ENCODE results near the gene S100A1. TPM values are rescaled to one million over a fixed set of nuclear protein-coding genes. Genes with fewer than 3 reads are reported as not detected.

The S100A1 gene
- total RNA-seq, 1 experiment from 2014 or later = not detected

DNA sequence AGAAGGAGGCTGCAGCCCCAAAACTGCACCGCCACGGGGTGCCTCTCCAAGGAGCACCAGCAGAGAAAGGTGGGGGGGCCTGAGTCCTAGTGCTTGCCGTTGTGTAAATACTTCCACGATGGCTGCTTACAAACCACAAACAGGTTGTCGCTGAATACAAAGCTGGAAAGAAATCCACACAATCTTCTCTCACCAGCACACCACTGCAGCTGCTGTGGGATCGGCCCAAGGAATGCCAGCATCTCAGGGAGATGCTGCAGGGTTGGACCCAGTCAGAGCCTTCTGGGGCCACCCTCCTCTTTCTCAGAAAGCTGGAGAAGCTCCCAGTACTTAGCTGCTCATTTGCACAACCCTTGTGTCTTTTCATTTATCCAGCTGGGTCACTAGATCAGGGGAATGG is 9.1 kb upstream of the S100A1 start:
- ChIA-PET CTCF (interaction anchor here (0.7 kb wide), 1 partner anchor 86 kb away, joined by 4 read pairs; no protein-coding TSS in a partner anchor), POLR2A (ENCODE audit: low non-redundant PET) (interaction anchor here (0.7 to 1.3 kb wide), 2 partner anchors 14 to 15 kb away, joined by 3 to 7 read pairs; partner anchors contain the start of gene CHTOP)
- Histone ChIP-seq H3K9me3 (ENCODE audit: low read depth, low read length, poor library complexity, severe bottlenecking) (no peaks in the 10 kb centered on the region), H3K36me3 (ENCODE audit: insufficient read depth, low read length, poor library complexity, severe bottlenecking) (no peaks in the 10 kb centered on the region), H3K27ac (ENCODE audit: low read depth, low read length, poor library complexity, severe bottlenecking) (no peak overlapping the region), H3K4me3 (ENCODE audit: low read depth, low read length, poor library complexity, severe bottlenecking) (no peak overlapping the region), H3K27me3 (replicated peaks; ENCODE audit: insufficient read depth, low read depth, low read length, poor library complexity) (no peaks in the 10 kb centered on the region), H3K4me1 (ENCODE audit: insufficient read depth, low read length, poor library complexity, severe bottlenecking) (no peaks in the 10 kb centered on the region)
- TF ChIP-seq EZH2 (IDR thresholded peaks at IDR 0.05; ENCODE audit: borderline replicate concordance, low read depth, low read length, poor library complexity, severe bottlenecking) = no peak
- TF ChIP-seq CTCF (conservative IDR thresholded peaks at IDR 0.05; ENCODE audit: low read depth, low read length) = no peak
- no TSS peak for BruUV-seq (replicated peaks)
- intact Hi-C loops (cut with micrococcal nuclease; ENCODE audit: unreplicated experiment) = no loop called here
- DNase-seq (ENCODE audit: low spot score) = no peak

GRCh38 chr1:153623101-153623500 is 5.1 kb upstream of the S100A1 start:
- no peak for TF ChIP-seq EZH2 (IDR thresholded peaks at IDR 0.05; ENCODE audit: borderline replicate concordance, low read depth, low read length, poor library complexity, severe bottlenecking)
- DNase-seq (ENCODE audit: low spot score) = no peak
- H3K27me3 ChIP-seq (replicated peaks; ENCODE audit: insufficient read depth, low read depth, low read length, poor library complexity) = no peaks in the 10 kb centered on the region
- ChIA-PET POLR2A (ENCODE audit: low non-redundant PET) (no interaction called here), CTCF (interaction anchor here (0.7 kb wide), 1 partner anchor 69 kb away, joined by 5 read pairs; no protein-coding TSS in a partner anchor)
- no peak overlapping the region for H3K4me3 ChIP-seq (ENCODE audit: low read depth, low read length, poor library complexity, severe bottlenecking)
- intact Hi-C loops (cut with micrococcal nuclease; ENCODE audit: unreplicated experiment) = no loop called here
- no peaks in the 10 kb centered on the region for H3K9me3 ChIP-seq (ENCODE audit: low read depth, low read length, poor library complexity, severe bottlenecking)
- BruUV-seq (replicated peaks) = no TSS peak
- H3K4me1 ChIP-seq (ENCODE audit: insufficient read depth, low read length, poor library complexity, severe bottlenecking) = peaks cover 15% of the 10 kb centered on the region
- H3K36me3 ChIP-seq (ENCODE audit: insufficient read depth, low read length, poor library complexity, severe bottlenecking) = no peaks in the 10 kb centered on the region
- no peak overlapping the region for H3K27ac ChIP-seq (ENCODE audit: low read depth, low read length, poor library complexity, severe bottlenecking)

DNA sequence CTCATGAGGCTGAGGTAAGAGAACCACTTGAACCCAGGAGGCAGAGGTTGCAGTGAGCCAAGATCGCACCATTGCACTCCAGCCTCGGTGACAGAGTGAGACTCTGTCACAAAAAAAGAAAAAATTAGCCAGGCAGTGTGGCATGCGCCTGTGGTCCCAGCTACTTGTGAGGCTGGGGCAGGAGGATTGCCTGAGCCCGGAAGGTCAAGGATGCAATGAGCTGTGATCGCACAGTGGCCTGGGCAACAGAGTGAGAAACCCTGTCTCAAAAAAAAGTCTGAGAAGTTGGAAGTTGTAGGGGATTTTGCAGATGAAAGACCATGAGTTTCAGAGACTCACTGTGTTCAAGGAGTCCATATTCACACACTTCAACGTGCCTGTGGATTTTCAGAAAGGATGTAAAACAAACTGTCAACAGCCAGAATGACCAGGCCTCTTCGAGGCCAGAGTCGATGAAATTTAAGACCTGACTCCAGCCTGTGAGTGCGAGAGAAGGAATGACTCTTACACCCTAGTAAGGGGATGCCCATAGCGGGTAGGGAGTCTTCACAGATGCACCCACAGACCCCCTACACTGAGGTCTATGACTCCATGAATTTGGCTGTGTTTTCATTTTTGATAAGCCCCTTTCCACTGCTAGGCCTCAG is 3.1 kb upstream of the S100A1 start:
- intact Hi-C loops (cut with micrococcal nuclease; ENCODE audit: unreplicated experiment) = no loop called here
- Histone ChIP-seq H3K36me3 (ENCODE audit: insufficient read depth, low read length, poor library complexity, severe bottlenecking) (no peaks in the 10 kb centered on the region), H3K4me3 (ENCODE audit: low read depth, low read length, poor library complexity, severe bottlenecking) (no peak overlapping the region), H3K4me1 (ENCODE audit: insufficient read depth, low read length, poor library complexity, severe bottlenecking) (peaks cover 23% of the 10 kb centered on the region), H3K27ac (ENCODE audit: low read depth, low read length, poor library complexity, severe bottlenecking) (no peak overlapping the region), H3K9me3 (ENCODE audit: low read depth, low read length, poor library complexity, severe bottlenecking) (no peaks in the 10 kb centered on the region), H3K27me3 (replicated peaks; ENCODE audit: insufficient read depth, low read depth, low read length, poor library complexity) (no peaks in the 10 kb centered on the region)
- POLR2A ChIA-PET (ENCODE audit: low non-redundant PET) = no interaction called here
- no peak for TF ChIP-seq CTCF (conservative IDR thresholded peaks at IDR 0.05; ENCODE audit: low read depth, low read length)
- no peak for TF ChIP-seq EZH2 (IDR thresholded peaks at IDR 0.05; ENCODE audit: borderline replicate concordance, low read depth, low read length, poor library complexity, severe bottlenecking)
- DNase-seq (ENCODE audit: low spot score) = no peak
- CTCF ChIA-PET = no interaction called here
- BruUV-seq (replicated peaks) = no TSS peak

DNA sequence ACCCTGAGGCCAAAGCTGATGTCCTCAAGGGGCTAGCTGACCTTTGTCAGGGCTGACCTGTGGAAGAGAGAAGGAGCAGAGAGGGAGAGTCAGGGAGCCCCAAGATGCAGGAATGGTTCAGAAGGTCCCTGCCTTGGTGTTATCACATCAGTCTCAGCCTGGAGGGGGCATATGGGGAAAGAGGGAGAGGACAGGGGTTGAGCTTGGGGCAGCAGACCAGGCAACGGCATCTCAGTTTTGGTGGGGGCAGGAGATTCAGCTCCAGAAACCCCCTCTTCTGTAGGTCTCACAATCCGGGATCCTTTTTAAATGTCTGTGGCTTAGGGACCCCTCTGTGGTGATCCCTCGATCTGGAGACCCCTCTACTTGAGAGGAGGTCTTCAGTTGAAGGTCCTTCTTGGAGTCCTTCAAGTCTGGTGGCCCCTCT is 1.7 kb upstream of the S100A1 start:
- Histone ChIP-seq H3K4me1 (ENCODE audit: insufficient read depth, low read length, poor library complexity, severe bottlenecking) (peaks cover 23% of the 10 kb centered on the region), H3K4me3 (ENCODE audit: low read depth, low read length, poor library complexity, severe bottlenecking) (no peak overlapping the region), H3K36me3 (ENCODE audit: insufficient read depth, low read length, poor library complexity, severe bottlenecking) (no peaks in the 10 kb centered on the region), H3K27me3 (replicated peaks; ENCODE audit: insufficient read depth, low read depth, low read length, poor library complexity) (no peaks in the 10 kb centered on the region), H3K9me3 (ENCODE audit: low read depth, low read length, poor library complexity, severe bottlenecking) (no peaks in the 10 kb centered on the region), H3K27ac (ENCODE audit: low read depth, low read length, poor library complexity, severe bottlenecking) (peak overlapping the region; percentile 69)
- no peak for TF ChIP-seq CTCF (conservative IDR thresholded peaks at IDR 0.05; ENCODE audit: low read depth, low read length)
- TF ChIP-seq EZH2 (IDR thresholded peaks at IDR 0.05; ENCODE audit: borderline replicate concordance, low read depth, low read length, poor library complexity, severe bottlenecking) = no peak
- intact Hi-C loops (cut with micrococcal nuclease; ENCODE audit: unreplicated experiment) = no loop called here
- no TSS peak for BruUV-seq (replicated peaks)
- ChIA-PET CTCF (no interaction called here), POLR2A (ENCODE audit: low non-redundant PET) (interaction anchor here (0.6 kb wide), 1 partner anchor 189 kb away, joined by 10 read pairs; no protein-coding TSS in a partner anchor)
- DNase-seq (ENCODE audit: low spot score) = no peak

Data from A673 (cell line).